Thyroid gland (tissue), 4 donors: ENCODE data around the gene KLRC3. TPM values are rescaled to one million over a fixed set of nuclear protein-coding genes. Genes with fewer than 3 reads are reported as not detected.
"Not testable (repeated sequence)": the region's sequence is repeated elsewhere in the genome, so short reads cannot be mapped to it uniquely, and the experiment has no call there.

Source experiments
- DNase-seq, 2 donors: peaks; one replicate each; pipeline ENCODE4 v3.0.0-alpha.2; 2019
- H3K27ac ChIP-seq, 3 donors: fragments of 200-600 bp; sonication (generic); 1 replicate in 2 of 3; 2 replicates in 1 of 3; pipeline ENCODE4 v1.5.1; 2016 to 2019; ENCODE audit warnings: mild to moderate bottlenecking in 1 of 3, moderate library complexity in 1 of 3
- H3K27me3 ChIP-seq: fragments of 200-600 bp; sonication (generic); one replicate; pipeline ENCODE4 v1.5.1; 2019
- H3K36me3 ChIP-seq, 2 donors: fragments of 200-600 bp; sonication (generic); one replicate each; pipeline ENCODE4 v1.5.1; 2016 to 2019
- H3K4me1 ChIP-seq, 2 donors: fragments of 200-600 bp; sonication (generic); one replicate each; pipeline ENCODE4 v1.5.1; 2017 to 2019
- H3K4me3 ChIP-seq, 3 donors: fragments of 200-600 bp; sonication (generic); replicated peaks in 1 of 3; 1 replicate in 2 of 3; 2 replicates in 1 of 3; pipeline ENCODE4 v1.5.1; 2016; ENCODE audit warnings: mild to moderate bottlenecking in 1 of 3
- H3K9me3 ChIP-seq: fragments of 200-600 bp; sonication (generic); one replicate; pipeline ENCODE4 v1.5.1; 2017
- POLR2A ChIP-seq, 2 donors: fragments of 450-650 bp; IDR thresholded peaks; one replicate each; pipeline ENCODE4 v1.6.1; 2017; ENCODE audit warnings: antibody characterized with exemption in 2 of 2, mild to moderate bottlenecking in 2 of 2, moderate library complexity in 1 of 2
- WGBS, 2 donors: methylation state at CpG; one replicate each; pipeline ENCODE4 v1.1.5; 2017; 5-methylcytosine and 5-hydroxymethylcytosine counted together
- intact Hi-C: fragments of 100-400 bp; cut with DNase I; formaldehyde crosslinking; loops from one replicate; pipeline ENCODE4 v1.15.1; 2023
- total RNA-seq, 4 donors: library from RNA; depleted of rRNA; stranded (reverse); fragments of >200 nt; gene quantifications; one replicate each; pipeline ENCODE4 v1.2.3, GENCODE V29; 2016
- TF ChIP-seq, protein P1 (sequence below), 6 experiments: fragments of 200-600 bp in 3 of 6; fragments of 450-650 bp in 3 of 6; sonication (generic) in 3 of 6; IDR thresholded peaks; one replicate each; pipeline ENCODE4 v1.5.1; 2016 to 2019; ENCODE audit warnings: antibody characterized with exemption in 6 of 6, mild to moderate bottlenecking in 2 of 6, inconsistent platforms in 1 of 6, moderate library complexity in 1 of 6

Gene KLRC3
- total RNA-seq, 4 donors from 2014 or later = not detected

DNA sequence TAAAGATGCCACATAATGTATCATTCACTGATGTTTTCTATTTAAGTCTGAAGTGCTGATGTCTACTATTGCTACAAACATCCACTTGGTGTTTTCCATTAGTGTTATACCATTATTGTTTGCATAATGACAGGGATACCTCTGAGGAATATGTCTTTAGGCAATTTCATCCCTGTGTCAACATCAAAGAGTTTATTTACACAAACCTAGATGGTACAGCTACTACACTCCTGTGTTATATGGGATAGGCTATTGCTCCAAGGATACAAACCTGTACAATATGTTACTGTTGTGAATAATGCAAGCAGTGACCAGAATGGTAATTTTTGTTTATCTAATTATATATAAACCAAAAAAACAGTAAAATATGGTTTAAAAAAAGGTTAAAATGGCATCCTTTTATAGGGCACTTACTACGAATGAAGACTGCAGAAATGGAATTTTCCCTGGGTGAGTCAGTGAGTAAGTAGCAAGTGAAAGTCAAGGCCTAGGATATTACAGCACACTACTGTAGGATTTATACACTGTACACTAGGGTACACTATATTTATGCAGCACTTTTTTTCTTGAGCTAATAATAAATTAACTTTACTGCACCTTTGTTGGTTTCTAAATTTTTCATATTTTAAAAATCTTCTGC is 4.0 kb upstream of the KLRC3 start:
- H3K4me1 ChIP-seq, H3K9me3 ChIP-seq, H3K27ac ChIP-seq, H3K36me3 ChIP-seq, DNase-seq, H3K4me3 ChIP-seq, H3K27me3 ChIP-seq, intact Hi-C loops: not testable (repeated sequence)
- WGBS, 2 donors = 100% methylated on average over 1 of the region's 1 CpG; no CpG with 5 or more reads in 1 of the 2 donors

DNA sequence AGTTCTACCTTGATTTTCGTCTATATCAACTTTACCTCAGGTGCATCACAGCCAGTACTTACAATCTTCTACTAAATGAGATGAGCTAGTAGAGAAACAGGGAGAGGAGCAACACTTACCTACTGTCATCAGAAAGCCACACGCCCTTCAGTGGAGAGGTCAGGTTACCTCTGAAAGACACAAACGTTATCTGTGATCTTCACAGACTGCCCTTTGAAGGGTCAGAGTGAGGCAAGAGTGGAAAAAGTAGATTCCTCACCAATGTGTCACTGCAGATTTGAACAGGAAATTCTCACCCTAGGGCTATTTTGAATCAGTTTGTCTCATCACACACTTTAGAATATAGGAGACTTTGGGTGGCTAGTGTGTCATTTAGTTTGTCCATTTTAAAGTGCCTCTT is 1.8 kb upstream of the KLRC3 start:
- H3K36me3 ChIP-seq, H3K27me3 ChIP-seq, intact Hi-C loops, H3K4me3 ChIP-seq, H3K4me1 ChIP-seq, DNase-seq, H3K9me3 ChIP-seq, H3K27ac ChIP-seq: not testable (repeated sequence)
- 10 to 33% methylated on average over 1 to 2 of the region's 3 CpGs for WGBS, 2 donors

DNA sequence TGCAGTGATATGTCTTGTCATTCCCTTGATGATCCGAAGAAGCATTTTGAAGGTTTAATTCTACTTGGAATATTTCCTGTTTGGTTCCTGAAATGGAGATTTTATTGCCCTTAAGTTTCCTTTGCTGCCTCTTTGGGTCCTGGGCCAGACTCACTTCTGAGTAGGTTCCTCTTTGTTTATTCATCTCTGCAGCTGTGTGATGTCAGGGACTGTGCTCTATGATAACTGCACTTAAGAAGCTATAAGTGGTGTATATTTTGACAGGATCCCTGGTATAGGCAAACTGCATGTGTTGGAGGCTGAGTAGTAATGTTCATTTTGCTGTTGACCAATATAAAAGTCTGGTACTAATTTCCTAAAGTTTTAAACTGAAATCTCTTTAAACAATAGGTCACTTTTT is 11.0 kb downstream of the KLRC3 start, which contains the start of gene KLRC4:
TSS of gene KLRC4 (minus strand) at position 366 of the 400 bp plus-strand sequence. CDS start at position 184, 182 bp downstream.
- intact Hi-C loops = no loop called here
- no peaks in the 10 kb centered on the region for H3K36me3 ChIP-seq
- no peaks in the 10 kb centered on the region for H3K27me3 ChIP-seq
- no peaks in the 10 kb centered on the region for H3K9me3 ChIP-seq
- no peaks in the 10 kb centered on the region for H3K4me1 ChIP-seq
- no peak within 1 kb of the TSS for H3K27ac ChIP-seq
- no peak within 1 kb of the TSS for H3K4me3 ChIP-seq
- DNase-seq = no peak
- no peak for TF ChIP-seq POLR2A (IDR thresholded peaks at IDR 0.05)
- TF ChIP-seq, protein P1, sequence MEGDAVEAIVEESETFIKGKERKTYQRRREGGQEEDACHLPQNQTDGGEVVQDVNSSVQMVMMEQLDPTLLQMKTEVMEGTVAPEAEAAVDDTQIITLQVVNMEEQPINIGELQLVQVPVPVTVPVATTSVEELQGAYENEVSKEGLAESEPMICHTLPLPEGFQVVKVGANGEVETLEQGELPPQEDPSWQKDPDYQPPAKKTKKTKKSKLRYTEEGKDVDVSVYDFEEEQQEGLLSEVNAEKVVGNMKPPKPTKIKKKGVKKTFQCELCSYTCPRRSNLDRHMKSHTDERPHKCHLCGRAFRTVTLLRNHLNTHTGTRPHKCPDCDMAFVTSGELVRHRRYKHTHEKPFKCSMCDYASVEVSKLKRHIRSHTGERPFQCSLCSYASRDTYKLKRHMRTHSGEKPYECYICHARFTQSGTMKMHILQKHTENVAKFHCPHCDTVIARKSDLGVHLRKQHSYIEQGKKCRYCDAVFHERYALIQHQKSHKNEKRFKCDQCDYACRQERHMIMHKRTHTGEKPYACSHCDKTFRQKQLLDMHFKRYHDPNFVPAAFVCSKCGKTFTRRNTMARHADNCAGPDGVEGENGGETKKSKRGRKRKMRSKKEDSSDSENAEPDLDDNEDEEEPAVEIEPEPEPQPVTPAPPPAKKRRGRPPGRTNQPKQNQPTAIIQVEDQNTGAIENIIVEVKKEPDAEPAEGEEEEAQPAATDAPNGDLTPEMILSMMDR (IDR thresholded peaks at IDR 0.05) = no peak
- 0% methylated on average over 1 of the region's 1 CpG for WGBS, 2 donors

DNA sequence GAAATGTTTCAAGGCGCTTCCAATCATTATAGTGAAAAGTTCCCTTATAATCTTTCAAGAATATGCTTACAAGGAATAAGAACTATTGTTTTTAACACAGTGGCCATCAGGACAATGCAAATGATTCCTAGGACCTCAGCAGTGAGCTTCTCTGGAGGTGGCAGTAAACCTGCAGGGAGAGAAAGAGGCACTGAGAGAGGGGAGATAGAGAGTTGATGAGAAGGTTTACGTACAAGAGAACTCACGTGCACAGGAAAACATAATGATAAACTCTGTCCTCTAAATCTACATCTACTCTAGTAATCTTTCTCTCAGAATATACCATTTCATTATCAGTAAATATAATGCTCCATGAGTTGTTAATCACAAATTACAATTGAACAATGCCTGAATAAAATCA is 11.6 kb downstream of the KLRC3 start:
- Histone ChIP-seq H3K4me1 (no peaks in the 10 kb centered on the region), H3K9me3 (no peaks in the 10 kb centered on the region), H3K27ac (no peak overlapping the region), H3K27me3 (no peaks in the 10 kb centered on the region), H3K36me3 (no peaks in the 10 kb centered on the region), H3K4me3 (no peak overlapping the region)
- TF ChIP-seq, protein P1 (IDR thresholded peaks at IDR 0.05) = no peak
- no peak for TF ChIP-seq POLR2A (IDR thresholded peaks at IDR 0.05)
- WGBS, 2 donors = 74 to 75% methylated on average over 3 of the region's 3 CpGs
- DNase-seq = no peak
- intact Hi-C loops = no loop called here

DNA sequence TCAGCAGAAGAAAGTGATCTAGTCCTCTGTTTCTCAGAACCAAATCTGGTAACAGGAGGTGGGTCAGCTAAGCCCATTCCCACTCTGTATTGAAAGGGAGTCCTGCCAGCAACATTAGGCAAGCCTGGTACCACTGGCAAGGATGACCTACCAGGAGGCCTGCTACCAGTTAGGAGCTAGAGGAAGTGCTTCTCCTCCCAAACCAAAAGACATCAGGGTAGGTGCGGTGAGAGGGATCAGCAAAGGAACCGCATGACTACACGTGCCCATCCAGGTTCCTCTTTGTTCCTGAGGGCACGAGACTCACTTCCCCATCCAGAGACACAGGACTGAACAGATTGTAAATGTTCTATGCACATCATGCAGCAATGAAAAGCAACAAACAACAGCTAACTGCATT is 13.7 kb downstream of the KLRC3 start:
- Histone ChIP-seq H3K27ac (no peak overlapping the region), H3K27me3 (no peaks in the 10 kb centered on the region), H3K4me1 (no peaks in the 10 kb centered on the region), H3K36me3 (no peaks in the 10 kb centered on the region), H3K4me3 (no peak overlapping the region), H3K9me3 (no peaks in the 10 kb centered on the region)
- peak in 1 of 2 donors; percentile 5 for DNase-seq
- intact Hi-C loops = no loop called here
- TF ChIP-seq, protein P1 (IDR thresholded peaks at IDR 0.05) = no peak
- TF ChIP-seq POLR2A (IDR thresholded peaks at IDR 0.05) = no peak
- 75 to 76% methylated on average over 4 of the region's 4 CpGs for WGBS, 2 donors

DNA sequence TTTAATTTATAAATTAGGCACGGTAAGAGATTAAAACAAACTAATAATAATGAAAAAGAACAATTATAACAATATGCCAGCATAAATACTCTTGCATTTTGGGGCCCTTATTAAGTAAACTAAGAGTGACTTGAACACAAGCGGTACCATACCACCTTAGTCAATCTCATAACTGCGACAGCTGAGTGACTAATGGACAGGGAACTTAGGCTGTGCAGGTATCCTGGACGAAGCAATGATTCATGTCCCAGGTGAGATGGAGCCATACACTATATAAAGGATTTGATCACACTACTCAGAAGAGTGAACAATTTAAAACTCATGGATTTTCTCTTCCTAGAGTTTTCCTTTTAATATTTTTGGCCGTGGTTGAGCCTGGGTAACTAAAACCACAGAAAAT is 15.1 kb downstream of the KLRC3 start:
- Histone ChIP-seq H3K36me3 (no peaks in the 10 kb centered on the region), H3K4me3 (no peak overlapping the region), H3K27ac (no peak overlapping the region), H3K4me1 (no peaks in the 10 kb centered on the region), H3K27me3 (no peaks in the 10 kb centered on the region), H3K9me3 (no peaks in the 10 kb centered on the region)
- DNase-seq = no peak
- intact Hi-C loops = no loop called here
- TF ChIP-seq, protein P1 (IDR thresholded peaks at IDR 0.05) = no peak
- TF ChIP-seq POLR2A (IDR thresholded peaks at IDR 0.05) = no peak
- WGBS, 2 donors = 92 to 93% methylated on average over 5 of the region's 5 CpGs
